GM19324 (cell line): ENCODE data around the gene ESR2.
"Not testable (repeated sequence)": the region's sequence is repeated elsewhere in the genome, so short reads cannot be mapped to it uniquely, and the experiment has no call there.

ENCODE experiments used
- ATAC-seq: cut with Tn5 transposase; IDR thresholded peaks from one replicate; pipeline ENCODE4 v1.9.1; 2021; ENCODE audit warnings: mild to moderate bottlenecking, moderate library complexity; ENCODE audit not compliant: unreplicated experiment, low FRiP score

The ESR2 gene

DNA sequence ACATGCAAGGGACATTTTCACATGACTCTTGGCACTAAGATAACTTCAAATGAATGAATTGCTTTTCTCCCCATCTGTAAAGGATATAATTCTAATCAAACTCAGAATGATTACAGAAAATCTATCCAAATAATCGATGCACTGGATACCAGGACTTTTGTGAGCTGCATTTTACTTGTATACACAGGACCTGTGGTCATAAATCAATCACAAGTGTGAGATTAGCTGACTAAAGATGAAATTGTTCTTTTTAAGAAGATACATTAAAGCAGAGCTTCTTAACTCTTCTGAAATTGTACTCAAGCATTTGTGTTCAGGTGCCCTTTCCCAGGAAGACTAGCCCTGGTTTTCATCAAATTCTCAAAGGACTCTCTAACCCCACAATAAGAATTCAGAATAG lies 66.3 kb downstream of the ESR2 start:
- ATAC-seq = no peak

DNA sequence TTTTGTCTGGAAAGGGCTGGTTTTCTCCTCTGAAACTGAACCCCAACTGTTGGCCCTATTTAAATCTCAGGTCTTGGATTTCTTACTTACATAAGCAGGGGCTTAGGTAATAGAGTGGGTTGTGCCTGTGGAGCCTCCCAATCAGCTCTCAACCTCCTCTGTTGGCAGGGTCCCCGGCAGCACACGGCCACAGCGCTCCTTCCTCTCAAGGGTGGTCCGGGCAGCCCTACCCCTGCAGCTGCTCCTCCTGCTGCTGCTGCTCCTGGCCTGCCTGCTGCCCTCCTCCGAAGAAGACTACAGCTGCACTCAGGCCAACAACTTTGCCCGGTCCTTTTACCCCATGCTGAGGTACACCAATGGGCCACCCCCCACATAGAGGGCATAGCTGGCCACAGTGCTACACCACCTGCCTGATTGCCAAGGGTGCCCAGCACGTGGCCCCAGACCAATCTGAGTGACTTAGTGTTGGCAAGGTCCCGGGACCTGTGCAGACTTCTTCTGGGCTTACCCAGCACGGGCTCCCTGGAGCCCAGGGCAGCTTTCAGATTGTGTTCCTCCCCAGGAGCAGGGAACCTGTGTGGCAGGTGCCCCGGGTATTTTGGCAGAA lies 68.9 kb downstream of the ESR2 start:
- ATAC-seq = no peak

DNA sequence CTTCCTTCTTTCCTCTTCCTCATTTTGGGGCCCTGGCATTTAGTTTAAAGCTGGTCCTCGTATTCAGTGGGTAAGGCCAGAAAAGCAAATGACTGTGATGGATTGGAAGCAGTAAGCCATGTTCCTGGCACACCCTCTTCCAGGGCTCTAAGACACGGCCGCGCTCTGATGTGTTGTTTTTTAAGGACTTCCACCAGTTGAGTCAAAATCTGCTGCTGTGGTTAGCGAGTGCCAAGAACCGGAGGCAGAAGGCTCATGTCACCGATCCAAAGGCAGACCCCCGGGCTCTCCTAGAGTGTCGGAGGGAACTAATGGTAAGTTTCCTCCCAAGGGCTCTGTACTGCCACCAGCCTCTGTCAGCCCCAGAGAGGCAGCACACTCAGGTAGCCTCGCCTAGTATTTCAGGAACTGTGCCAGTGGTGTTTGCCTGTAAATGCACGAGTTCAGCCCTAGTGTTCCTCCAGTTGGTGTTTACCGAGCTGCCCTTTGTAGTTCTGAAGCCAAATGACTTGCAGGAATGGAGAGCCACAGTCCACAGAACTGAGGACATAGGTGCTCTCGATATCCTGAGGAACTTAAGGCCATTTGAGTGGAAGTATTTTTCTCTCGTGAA lies 72.7 kb downstream of the ESR2 start:
- no peak for ATAC-seq

DNA sequence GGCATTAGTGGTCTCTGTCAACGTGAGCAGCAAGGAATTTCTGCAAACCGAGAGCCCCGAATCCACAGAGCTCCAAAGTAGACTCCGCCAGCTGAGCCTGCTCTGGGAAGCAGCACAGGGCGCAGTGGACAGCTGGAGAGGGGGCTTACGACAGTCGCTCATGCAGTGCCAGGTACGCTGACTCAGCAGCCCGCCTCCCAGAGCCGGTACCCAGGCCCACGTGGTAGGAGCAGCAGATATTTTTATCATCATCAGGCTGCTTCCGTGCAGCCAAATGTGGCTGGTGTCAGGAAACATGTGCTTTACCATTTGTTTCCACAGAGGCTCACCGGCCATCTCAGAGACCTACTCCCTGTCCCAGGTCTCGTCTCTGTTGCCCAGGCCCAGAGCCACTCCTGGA lies 73.7 kb downstream of the ESR2 start:
- no peak for ATAC-seq

DNA sequence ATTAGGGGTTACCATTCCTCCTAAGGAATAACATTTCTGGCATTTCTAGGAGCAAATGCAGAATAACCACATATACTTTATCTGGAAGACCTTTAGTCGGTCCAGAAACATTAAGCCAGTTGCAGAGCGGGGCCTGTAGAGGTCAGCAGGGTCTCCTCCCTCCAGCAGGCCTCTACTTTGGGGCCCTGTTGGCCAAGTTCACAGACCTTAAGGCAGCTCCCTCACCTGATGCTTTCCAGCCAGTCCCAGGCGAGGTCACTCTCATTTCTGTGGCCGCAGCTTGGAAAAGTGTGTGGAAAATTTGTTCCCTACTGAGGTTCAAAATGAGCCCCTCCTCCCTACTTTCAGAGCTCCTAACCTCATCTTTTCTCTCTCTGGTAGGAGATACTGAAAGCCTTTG lies 74.1 kb downstream of the ESR2 start:
- ATAC-seq = no peak

DNA sequence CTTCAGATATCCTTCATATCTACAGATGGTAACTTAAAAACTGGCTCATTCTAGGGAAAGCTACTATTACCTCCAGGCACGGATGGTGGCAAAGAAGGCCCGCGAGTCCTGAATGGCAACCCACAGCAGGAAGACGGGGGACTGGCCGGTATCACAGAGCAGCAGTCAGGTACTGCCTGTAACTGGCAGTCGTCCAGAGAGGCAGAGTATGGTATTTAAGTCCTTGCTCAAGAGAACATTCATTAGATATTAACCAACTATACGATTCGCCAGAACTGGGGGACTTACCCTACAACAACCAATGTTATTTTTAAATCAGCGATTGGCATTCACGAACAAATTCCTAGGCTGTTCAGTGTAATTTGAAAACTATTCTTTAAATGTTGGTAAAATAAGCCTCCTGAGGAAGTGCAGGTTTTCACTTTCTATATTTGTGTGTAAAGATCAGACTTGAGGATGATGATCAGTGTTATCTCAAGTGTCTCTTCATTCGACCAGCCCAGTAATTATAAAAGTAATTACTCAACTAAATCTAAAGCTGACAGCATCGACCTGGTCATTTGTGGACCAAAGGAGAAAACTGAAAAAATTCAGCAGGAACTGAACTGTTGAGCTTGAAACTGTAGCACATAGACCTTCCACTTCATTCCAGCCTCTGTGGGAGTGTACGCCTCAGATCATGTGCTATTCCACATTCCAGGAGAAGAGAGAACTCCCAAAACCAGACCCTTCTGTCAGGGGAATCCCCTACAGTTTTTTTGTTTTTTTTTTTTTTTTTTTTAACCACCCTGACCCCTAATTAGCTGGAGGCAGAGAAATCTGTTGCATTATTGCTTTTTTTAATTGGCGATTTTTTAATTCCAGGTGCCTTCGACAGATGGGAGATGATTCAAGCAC lies 75.6 kb downstream of the ESR2 start:
- no peak for ATAC-seq

DNA sequence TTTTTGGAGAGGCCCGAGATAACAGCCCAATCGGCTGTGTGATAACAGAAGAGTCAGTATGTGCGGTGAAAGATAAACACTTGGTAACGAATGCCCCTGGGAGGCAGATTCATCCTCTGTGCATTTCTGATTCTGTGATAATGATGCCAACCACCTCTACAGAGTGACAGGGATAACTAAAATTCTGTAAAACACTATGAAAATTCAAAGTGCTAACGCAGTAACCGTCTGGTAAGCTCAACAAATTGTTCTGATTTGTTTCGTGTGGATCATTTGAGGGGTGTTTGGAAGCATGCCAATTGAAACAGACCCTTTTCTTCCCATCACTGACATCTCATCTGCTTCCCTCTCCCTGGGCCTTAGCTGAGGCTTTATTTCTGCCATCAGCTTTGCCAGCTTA lies 76.3 kb downstream of the ESR2 start:
- no peak for ATAC-seq

DNA sequence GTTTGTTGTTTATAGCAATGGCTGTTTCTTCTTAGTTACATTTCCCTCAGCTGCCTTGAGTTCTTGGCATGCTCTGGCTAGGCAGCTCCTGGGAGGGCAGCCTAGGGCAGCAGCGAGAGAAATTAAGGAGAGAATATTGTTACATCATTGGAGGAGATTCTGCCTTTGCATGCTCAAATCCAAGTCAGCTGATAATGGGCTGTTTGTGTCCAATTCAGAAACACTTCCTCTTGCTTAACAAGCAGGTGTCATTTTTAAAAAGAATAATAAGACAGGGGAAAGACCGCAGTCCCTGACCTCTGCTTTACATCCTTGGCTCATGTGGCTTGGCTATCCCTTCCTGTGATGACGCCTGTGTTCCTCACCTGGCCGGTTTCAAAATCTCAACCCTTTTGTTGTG lies 76.9 kb downstream of the ESR2 start:
- no peak for ATAC-seq

DNA sequence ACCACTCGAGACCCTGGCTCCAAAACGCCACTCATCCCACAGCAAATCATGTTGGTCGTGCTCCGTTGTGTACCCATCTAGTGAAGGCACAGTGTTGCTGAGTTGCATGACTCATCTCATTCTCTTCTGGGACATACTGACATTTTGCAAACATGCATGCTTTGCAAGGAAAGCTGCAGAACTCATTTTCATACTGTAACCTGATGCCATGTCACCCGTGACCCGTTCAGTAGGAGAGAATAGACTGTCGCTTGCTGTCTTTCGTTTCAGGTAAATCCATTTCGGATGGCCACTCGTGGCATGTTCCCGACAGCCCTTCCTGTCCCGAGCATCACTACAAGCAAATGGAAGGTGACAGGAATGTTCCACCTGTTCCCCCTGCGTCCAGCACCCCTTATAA lies 78.2 kb downstream of the ESR2 start:
- ATAC-seq = no peak

DNA sequence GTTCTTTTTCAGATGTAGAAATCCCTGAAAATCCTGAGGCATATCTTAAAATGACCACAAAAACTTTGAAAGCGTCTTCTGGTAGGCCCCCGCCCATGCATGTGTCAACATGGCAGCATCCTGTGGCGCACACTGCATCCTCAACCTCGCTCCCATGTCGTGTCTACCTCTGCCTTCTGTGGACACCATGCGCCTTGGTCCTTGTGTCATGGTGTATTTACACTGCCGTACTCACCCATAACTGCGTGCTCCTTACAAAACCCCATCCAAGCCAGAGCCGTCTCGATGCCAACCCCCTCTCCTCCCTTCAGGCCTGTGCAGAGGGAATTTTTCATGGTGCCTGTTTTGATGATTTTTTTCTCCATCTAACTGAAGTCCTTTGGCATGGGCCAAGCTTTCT lies 78.9 kb downstream of the ESR2 start:
- ATAC-seq = no peak

DNA sequence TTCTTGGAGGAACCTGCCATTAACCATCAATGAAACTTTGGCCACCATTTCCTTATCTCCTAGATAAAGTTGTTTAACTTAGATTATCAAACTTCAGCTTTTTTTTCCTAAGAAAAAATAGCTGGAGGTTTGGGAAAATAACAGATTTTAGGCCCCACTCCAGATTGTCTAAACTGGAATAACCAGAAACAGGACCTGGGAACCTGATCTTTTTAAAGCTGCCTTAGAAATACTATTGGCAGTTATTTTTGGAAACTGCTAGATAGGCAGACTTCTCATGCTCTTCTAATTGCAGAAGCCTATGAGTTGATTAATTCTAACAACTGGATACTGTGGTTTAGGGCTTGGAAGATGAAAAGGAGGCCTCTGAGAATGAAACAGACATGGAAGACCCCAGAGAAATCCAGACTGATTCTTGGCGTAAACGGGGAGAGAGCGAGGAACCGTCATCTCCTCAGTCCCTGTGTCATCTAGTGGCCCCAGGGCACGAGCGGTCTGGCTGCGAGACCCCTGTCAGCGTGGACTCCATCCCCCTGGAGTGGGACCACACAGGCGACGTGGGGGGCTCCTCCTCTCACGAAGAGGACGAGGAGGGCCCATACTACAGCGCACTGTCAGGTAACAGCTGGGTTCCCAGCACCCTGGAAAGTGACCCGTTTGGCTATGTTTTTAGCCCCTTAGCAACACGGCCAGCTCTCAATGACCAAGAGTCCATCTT lies 80.2 kb downstream of the ESR2 start:
- no peak for ATAC-seq

DNA sequence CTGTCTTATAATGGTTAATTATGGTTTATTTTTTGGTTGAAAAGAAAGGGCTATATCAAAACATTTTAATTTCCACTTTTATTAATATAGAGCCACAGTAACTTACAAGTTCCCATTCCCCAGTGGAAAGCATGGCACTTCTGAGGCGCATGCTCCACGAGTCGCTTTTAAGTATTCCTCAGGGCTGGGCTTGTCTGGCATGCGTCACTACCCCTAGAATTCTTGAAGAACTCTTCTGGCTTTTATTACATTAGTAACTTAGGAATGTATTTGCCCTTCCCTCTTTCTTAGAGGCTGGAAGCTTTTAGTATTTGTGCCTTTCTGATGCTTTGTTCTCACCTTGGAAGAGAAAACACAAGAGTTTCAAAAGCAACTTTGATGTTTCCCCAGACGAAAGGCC lies 81.1 kb downstream of the ESR2 start:
- no peak for ATAC-seq

DNA sequence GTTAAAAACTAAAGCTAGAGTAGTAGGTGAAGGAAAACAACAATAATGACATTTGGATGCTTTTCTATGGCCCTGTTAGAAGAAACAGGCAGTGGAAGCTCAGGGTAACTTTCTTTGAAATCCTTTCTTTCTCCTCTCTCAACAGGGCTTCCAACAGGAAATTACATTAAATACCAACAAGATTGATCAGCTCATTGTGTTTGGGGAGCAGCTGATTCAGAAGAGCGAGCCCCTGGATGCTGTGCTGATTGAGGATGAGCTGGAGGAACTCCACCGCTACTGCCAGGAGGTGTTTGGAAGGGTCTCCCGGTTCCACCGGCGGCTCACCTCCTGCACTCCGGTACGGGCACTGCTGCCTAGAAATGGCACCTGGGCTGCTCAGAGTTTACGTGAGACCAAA lies 81.5 kb downstream of the ESR2 start:
- no peak for ATAC-seq

DNA sequence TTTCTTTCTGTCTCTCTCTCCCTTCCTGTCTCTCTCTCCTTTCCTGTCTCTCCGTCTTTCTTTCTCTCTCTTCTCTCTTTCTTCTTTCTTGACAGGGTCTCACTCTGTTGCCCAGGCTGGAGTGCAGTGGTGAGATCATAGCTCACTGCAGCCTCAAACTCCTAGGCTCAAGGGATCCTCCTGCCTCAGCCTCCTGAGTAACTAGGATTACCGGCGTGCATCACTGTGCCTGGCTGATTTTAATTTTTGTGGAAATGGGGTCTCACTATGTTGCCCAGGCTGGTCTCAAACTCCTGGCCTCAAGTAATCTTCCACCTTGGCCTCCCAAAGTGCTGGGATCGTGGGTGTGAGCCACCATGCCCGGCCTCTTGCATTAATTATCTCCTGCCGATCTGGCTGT lies 83.3 kb downstream of the ESR2 start:
- ATAC-seq = not testable (repeated sequence)

DNA sequence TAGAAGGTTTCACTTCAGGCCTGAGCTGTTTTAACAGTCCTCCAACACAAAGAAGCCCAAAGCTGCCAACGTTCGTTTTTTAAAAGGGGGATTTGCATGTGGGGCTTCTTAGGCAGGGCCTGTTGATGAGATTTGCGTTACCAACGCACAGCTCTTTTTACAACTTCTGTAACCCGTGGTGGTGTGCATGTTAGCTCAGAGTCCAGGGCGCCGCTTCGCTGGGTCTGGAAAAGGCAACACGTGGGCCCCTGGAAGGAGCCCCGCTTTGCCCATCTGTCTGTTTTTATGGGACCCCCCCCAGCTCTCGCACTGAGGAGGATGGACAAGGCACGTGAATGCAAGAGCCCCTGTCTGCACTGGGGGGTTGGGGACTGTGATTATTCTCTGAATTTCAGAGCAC lies 84.0 kb downstream of the ESR2 start:
- no peak for ATAC-seq

DNA sequence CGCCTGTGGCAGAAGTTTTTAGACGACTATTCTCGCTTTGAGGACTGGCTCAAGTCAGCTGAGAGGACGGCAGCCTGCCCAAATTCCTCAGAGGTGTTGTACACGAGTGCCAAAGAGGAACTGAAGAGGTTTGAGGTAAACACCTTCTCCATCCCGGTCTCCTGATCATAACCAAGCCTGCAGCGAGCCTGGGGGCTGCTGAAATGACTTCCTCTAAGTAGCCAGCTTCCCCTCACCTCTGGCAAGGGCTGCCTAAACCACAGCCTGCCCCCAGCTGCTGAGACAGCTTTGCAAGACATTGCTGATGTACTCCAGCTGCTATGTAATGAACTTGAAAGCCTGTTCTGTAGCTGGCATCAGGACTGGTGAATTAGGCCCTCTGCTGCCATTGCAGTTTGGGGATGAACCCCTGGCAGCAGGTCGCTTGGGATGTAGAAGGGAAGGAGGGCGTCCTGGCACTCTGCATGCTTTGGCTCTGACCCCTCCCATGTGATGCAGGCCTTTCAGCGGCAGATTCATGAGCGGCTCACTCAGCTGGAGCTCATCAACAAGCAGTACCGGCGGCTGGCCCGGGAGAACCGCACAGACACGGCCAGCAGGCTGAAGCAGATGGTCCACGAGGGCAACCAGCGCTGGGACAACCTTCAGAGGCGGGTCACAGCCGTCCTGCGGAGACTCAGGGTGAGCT lies 84.6 kb downstream of the ESR2 start:
- no peak for ATAC-seq

DNA sequence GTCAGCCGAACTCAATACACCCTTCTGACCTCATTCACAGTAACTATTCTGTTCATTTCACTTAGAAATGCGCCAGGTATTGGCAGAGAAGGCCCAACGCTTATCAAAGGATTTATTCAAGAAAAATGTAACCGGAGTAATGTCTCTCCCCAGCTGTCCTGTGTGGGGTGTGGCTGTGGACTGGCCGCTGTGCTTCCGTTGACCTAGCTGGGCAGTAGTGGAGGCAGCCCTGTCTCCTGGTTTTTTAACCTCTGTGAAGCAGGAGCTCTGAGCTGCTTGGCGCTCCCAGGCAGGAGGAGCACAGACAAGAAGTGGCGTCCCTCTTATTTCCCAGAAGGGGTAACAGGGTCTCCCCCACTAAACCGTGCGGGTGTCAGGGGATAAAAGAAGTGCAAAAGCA lies 85.2 kb downstream of the ESR2 start:
- no peak for ATAC-seq

DNA sequence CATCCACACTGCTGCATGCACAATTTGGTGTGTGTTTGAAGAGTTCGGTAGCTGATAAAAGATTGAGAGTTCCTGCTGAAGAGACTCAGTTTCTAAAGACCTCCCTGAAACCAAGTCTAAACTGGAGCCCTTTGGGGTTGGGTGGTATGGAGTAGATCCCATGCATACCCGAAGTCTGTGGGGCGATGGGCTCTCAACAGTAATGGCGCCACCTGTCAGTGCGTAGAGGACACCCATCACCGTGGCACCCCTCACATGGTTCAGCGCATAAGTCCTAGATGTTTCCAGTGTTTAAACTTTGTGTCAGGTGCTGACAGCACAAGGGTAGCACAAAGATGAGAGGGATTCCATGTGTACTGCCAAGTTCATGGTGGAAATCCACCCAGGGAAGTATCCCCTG lies 85.9 kb downstream of the ESR2 start:
- ATAC-seq = no peak

DNA sequence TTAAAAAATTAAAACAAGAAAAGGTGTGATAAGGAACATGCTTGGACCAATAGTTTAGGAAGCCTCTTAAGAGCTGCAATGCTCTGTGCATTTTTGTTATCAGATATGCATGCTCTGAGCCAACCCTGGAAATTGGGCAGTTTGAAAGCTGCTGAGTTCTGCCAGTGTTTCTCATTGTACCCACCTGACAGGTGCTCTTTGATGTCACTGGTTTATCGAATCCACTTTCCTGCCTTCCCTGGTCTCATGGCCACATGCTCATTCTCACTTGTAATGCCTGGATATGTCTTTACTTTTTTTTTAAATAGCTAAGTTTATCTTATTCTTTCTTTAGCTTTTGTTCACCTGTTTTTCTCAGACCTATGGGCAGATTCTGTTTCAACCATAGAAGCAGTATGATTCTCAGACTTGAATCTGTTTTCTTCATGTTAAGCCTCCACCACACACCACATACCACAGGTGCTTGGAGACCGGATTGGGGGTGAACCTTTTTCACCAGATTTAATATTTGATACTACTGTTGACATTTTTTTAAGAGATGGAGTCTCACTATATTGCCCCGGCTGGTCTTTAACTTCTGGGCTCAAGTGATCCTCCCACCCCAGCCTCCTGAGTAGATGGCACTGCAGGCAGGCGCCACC lies 90.7 kb downstream of the ESR2 start:
- ATAC-seq = no peak

DNA sequence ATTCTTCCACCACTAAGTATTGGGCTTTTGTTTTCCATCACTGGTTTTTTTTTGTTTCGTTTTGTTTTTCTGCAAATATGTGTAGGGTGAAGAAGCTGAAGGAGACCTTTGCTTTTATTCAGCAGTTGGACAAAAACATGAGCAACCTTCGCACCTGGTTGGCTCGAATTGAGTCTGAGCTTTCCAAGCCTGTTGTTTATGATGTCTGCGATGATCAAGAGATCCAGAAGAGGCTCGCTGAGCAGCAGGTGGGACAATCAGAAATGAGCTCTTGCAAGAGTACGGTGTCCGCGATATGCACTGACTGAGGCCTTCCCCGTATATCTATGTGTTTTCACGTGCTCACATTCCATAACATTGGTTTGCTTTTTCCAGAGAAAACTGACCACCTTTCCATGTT lies 91.5 kb downstream of the ESR2 start:
- ATAC-seq = no peak
